HCT116 (cell line): ENCODE data around the gene MPP2. TPM values are rescaled to one million over a fixed set of nuclear protein-coding genes. Genes with fewer than 3 reads are reported as not detected.

Experiments
- ATAC-seq: fragments of 200-7000 bp; cut with Tn5 transposase; 2 replicates; pipeline ENCODE4 v1.9.1; 2020; ENCODE audit warnings: mild to moderate bottlenecking, moderate library complexity
- BruUV-seq: library from RNA; stranded (reverse); fragments of 400-500 nt; replicated peaks from 2 replicates; lab custom pipeline; 2021; lab: Mats Ljungman, UMichigan
- CTCF ChIA-PET: fragments of 300-600 bp; sonication (Branson Sonifier 250); formaldehyde crosslinking; loops from one replicate; lab custom pipeline; 2021; ENCODE audit warnings: antibody characterized with exemption; lab: Charles Lee
- POLR2A ChIA-PET: fragments of 300-600, 350-600 bp; sonication (Branson Sonifier 250); formaldehyde crosslinking; loops from one replicate; lab custom pipeline; 2021; ENCODE audit warnings: antibody characterized with exemption; lab: Charles Lee
- RAD21 ChIA-PET, 2 experiments: fragments of 300-600 bp; sonication (Branson Sonifier 250); formaldehyde crosslinking; loops; one replicate each; lab custom pipeline; 2023; ENCODE audit warnings: low total read pairs in 2 of 2; ENCODE audit not compliant: uncharacterized antibody in 2 of 2, unreplicated experiment in 2 of 2, low non-redundant PET in 1 of 2; lab: Charles Lee
- DNase-seq: peaks from one replicate; pipeline ENCODE4 v3.0.0-alpha.2; 2010; ENCODE audit warnings: low read depth, low spot score
- H2AFZ ChIP-seq: fragments of 200-600 bp; shearing (Covaris generic), sonication (generic); 2 replicates; pipeline ENCODE4 v1.6.1; 2017; ENCODE audit warnings: low read depth, mixed run types, mixed read lengths, antibody characterized with exemption, low read length; ENCODE audit not compliant: poor library complexity, severe bottlenecking
- H3K27ac ChIP-seq: 2 replicates; pipeline ENCODE4 v1.5.1; 2012; ENCODE audit warnings: low read depth, low read length
- H3K27me3 ChIP-seq: fragments of 200-600 bp; sonication (generic); 2 replicates; pipeline ENCODE4 v1.6.1; 2016; ENCODE audit warnings: mixed run types, low read length, mixed read lengths; ENCODE audit not compliant: insufficient read depth
- H3K36me3 ChIP-seq, 2 experiments: fragments of 200-500 bp in 1 of 2; fragments of 200-600 bp in 1 of 2; sonication (Bioruptor generic) in 1 of 2; sonication (generic) in 1 of 2; 2 replicates each; pipeline versions ENCODE4 v1.5.1 to v1.6.1; 2014 to 2016; ENCODE audit warnings: low read length in 2 of 2, inconsistent platforms in 1 of 2, mixed read lengths in 1 of 2, mixed run types in 1 of 2; ENCODE audit not compliant: insufficient read depth in 2 of 2, control insufficient read depth in 1 of 2
- H3K4me1 ChIP-seq, 2 experiments: fragments of 200-600 bp in 1 of 2; sonication (generic) in 1 of 2; 2 replicates each; pipeline versions ENCODE4 v1.5.1 to v1.6.1; 2012 to 2017; ENCODE audit warnings: low read length in 2 of 2, inconsistent platforms in 1 of 2, mild to moderate bottlenecking in 1 of 2, mixed read lengths in 1 of 2, mixed run types in 1 of 2, moderate library complexity in 1 of 2; ENCODE audit not compliant: insufficient read depth in 2 of 2, control insufficient read depth in 1 of 2
- H3K4me2 ChIP-seq: fragments of 200-600 bp; sonication (generic); 2 replicates; pipeline ENCODE4 v1.6.1; 2017; ENCODE audit warnings: mixed run types, low read length, mixed read lengths
- H3K4me3 ChIP-seq, 2 experiments: fragments of 200-600 bp in 1 of 2; sonication (generic) in 1 of 2; replicated peaks in 1 of 2; 2 replicates each; pipeline ENCODE4 v1.5.1; 2011 to 2016; ENCODE audit warnings: low read length in 2 of 2, control low read depth in 1 of 2, low read depth in 1 of 2, mild to moderate bottlenecking in 1 of 2, mixed read lengths in 1 of 2, mixed run types in 1 of 2
- H3K79me2 ChIP-seq: fragments of 200-600 bp; sonication (generic); 2 replicates; pipeline ENCODE4 v1.6.1; 2017; ENCODE audit warnings: mild to moderate bottlenecking, mixed run types, low read length, moderate library complexity, mixed read lengths; ENCODE audit not compliant: insufficient read depth
- H3K9ac ChIP-seq: fragments of 200-600 bp; sonication (generic); 2 replicates; pipeline ENCODE4 v1.6.1; 2016; ENCODE audit warnings: low read length, mixed read lengths
- H3K9me2 ChIP-seq: fragments of 200-600 bp; sonication (generic), shearing (Covaris generic); 2 replicates; pipeline ENCODE4 v1.6.1; 2017; ENCODE audit warnings: mixed run types, mild to moderate bottlenecking, moderate library complexity; ENCODE audit not compliant: insufficient read depth
- H3K9me3 ChIP-seq, 2 experiments: fragments of 200-500 bp in 1 of 2; fragments of 200-600 bp in 1 of 2; sonication (Bioruptor generic) in 1 of 2; sonication (generic) in 1 of 2; 2 replicates each; pipeline ENCODE4 v1.6.1; 2014 to 2017; ENCODE audit warnings: low read length in 2 of 2, mixed read lengths in 2 of 2, inconsistent platforms in 1 of 2, low read depth in 1 of 2, mild to moderate bottlenecking in 1 of 2, mixed run types in 1 of 2, moderate library complexity in 1 of 2; ENCODE audit not compliant: control insufficient read depth in 1 of 2, insufficient read depth in 1 of 2
- H4K20me1 ChIP-seq: fragments of 200-600 bp; sonication (generic), shearing (Covaris generic); 2 replicates; pipeline ENCODE4 v1.6.1; 2017; ENCODE audit warnings: mixed run types, mild to moderate bottlenecking, moderate library complexity; ENCODE audit not compliant: insufficient read depth
- ATF3 ChIP-seq: IDR thresholded peaks from 2 replicates; pipeline ENCODE4 v1.6.1; 2012
- CBX3 ChIP-seq: IDR thresholded peaks from 2 replicates; pipeline ENCODE4 v1.6.1; 2012; ENCODE audit warnings: low read depth
- CEBPB ChIP-seq: IDR thresholded peaks from 2 replicates; pipeline ENCODE4 v1.6.1; 2012; ENCODE audit warnings: low read depth
- EGR1 ChIP-seq: IDR thresholded peaks from 2 replicates; pipeline ENCODE4 v1.6.1; 2012; ENCODE audit warnings: low read depth
- ELF1 ChIP-seq: IDR thresholded peaks from 2 replicates; pipeline ENCODE4 v1.6.1; 2012; ENCODE audit warnings: low read depth, borderline replicate concordance
- EZH2 ChIP-seq: fragments of 200-600 bp; sonication (generic); IDR thresholded peaks from 2 replicates; pipeline ENCODE4 v1.6.1; 2017; ENCODE audit warnings: antibody characterized with exemption, mixed run types
- EZH2phosphoT487 ChIP-seq: fragments of 200-600 bp; IDR thresholded peaks from 2 replicates; pipeline ENCODE4 v1.6.1; 2018; ENCODE audit warnings: antibody characterized with exemption, borderline replicate concordance
- FOSL1 ChIP-seq: IDR thresholded peaks from 2 replicates; pipeline ENCODE4 v1.6.1; 2012; ENCODE audit warnings: low read depth
- JUND ChIP-seq: IDR thresholded peaks from 2 replicates; pipeline ENCODE4 v1.6.1; 2012
- MAX ChIP-seq: IDR thresholded peaks from 2 replicates; pipeline ENCODE4 v1.6.1; 2012
- POLR2A ChIP-seq: IDR thresholded peaks from 2 replicates; pipeline ENCODE4 v1.7.0; 2011; ENCODE audit warnings: borderline replicate concordance; ENCODE audit not compliant: insufficient read depth, insufficient read length; ENCODE audit errors: extremely low read depth
- POLR2AphosphoS5 ChIP-seq: IDR thresholded peaks from 2 replicates; pipeline ENCODE4 v1.6.1; 2011; ENCODE audit warnings: mild to moderate bottlenecking, low read depth, low read length, moderate library complexity
- RAD21 ChIP-seq: IDR thresholded peaks from 2 replicates; pipeline ENCODE4 v1.6.1; 2012; ENCODE audit warnings: low read depth, mild to moderate bottlenecking
- REST ChIP-seq: IDR thresholded peaks from 2 replicates; pipeline ENCODE4 v1.6.1; 2012; ENCODE audit warnings: low read depth
- SIN3A ChIP-seq: IDR thresholded peaks from 2 replicates; pipeline ENCODE4 v1.6.1; 2012; ENCODE audit warnings: low read depth
- SP1 ChIP-seq: IDR thresholded peaks from 2 replicates; pipeline ENCODE4 v1.6.1; 2012; ENCODE audit warnings: low read depth
- SRF ChIP-seq: IDR thresholded peaks from 2 replicates; pipeline ENCODE4 v1.6.1; 2012; ENCODE audit warnings: low read depth
- TCF7L2 ChIP-seq: IDR thresholded peaks from 2 replicates; pipeline ENCODE4 v1.7.0; 2011; ENCODE audit warnings: borderline replicate concordance, inconsistent platforms; ENCODE audit not compliant: insufficient read depth, insufficient read length; ENCODE audit errors: extremely low read depth
- YY1 ChIP-seq: IDR thresholded peaks from 2 replicates; pipeline ENCODE4 v1.6.1; 2011; ENCODE audit warnings: low read length, low read depth, moderate library complexity, mild to moderate bottlenecking; ENCODE audit not compliant: insufficient replicate concordance; ENCODE audit errors: extremely low read depth
- ZBTB33 ChIP-seq: IDR thresholded peaks from 2 replicates; pipeline ENCODE4 v1.6.1; 2011; ENCODE audit warnings: mild to moderate bottlenecking, low read length, moderate library complexity; ENCODE audit not compliant: insufficient replicate concordance; ENCODE audit errors: extremely low read depth
- ZFX ChIP-seq: fragments of 450-650 bp; IDR thresholded peaks from 2 replicates; pipeline ENCODE4 v1.6.1; 2017
- ZNF274 ChIP-seq: fragments of 200-500 bp; sonication (Bioruptor generic); IDR thresholded peaks from 2 replicates; pipeline ENCODE4 v1.6.1; 2014; ENCODE audit warnings: mild to moderate bottlenecking, low read depth, low read length, inconsistent platforms
- intact Hi-C: fragments of 100-400 bp; cut with micrococcal nuclease; formaldehyde crosslinking; loops from 2 replicates; pipeline ENCODE4 v1.10.0; 2022
- total RNA-seq: library from RNA; stranded (reverse); gene quantifications from one replicate; pipeline ENCODE4 v1.2.1, GENCODE V29; 2021; ENCODE audit not compliant: unreplicated experiment

MPP2 gene
- total RNA-seq, 1 experiment from 2014 or later: 16.4 TPM

GRCh38 chr17:43839670-43840108 is 67.6 kb downstream of the MPP2 start:
- Histone ChIP-seq H3K27me3 (no peaks in the 10 kb centered on the region), H3K79me2 (no peaks in the 10 kb centered on the region), H4K20me1 (no peaks in the 10 kb centered on the region), H3K27ac (peak overlapping the region; percentile 85), H3K4me1 (peaks cover 35 to 43% of the 10 kb centered on the region in 2 experiments), H3K4me3 (peak overlapping the region; percentile 14 to 52), H3K9ac (peak overlapping the region; percentile 54), H3K36me3 (no peaks in the 10 kb centered on the region), H3K9me2 (no peaks in the 10 kb centered on the region), H2AFZ (peak overlapping the region; percentile 57), H3K9me3 (no peaks in the 10 kb centered on the region), H3K4me2 (peak overlapping the region; percentile 77)
- no TSS peak for BruUV-seq
- POLR2A ChIA-PET: interaction anchor here (0.8 to 1.0 kb wide), 2 partner anchors 10 to 39 kb away, joined by 3 read pairs; no protein-coding TSS in a partner anchor
- CTCF ChIA-PET: interaction anchor here (1.0 to 2.7 kb wide), 6 partner anchors 20 to 329 kb away, joined by 3 to 9 read pairs (median 4); no protein-coding TSS in a partner anchor
- intact Hi-C loops: loop anchor here (10.0 kb wide), 1 partner anchor 145 kb away; no protein-coding TSS in a partner anchor
- RAD21 ChIA-PET: no interaction called here
- ATAC-seq (peak; percentile 88), DNase-seq (peak; percentile 76)
- TF ChIP-seq ELF1 (no peak), CBX3 (peak; percentile 66), EZH2phosphoT487 (no peak), TCF7L2 (no peak), JUND (no peak), POLR2A (peak; percentile 39), MAX (peak; percentile 69), EZH2 (no peak), RAD21 (no peak; the same call in 1 of the 2 replicates), CEBPB (no peak), SP1 (peak; percentile 77), FOSL1 (no peak), ZNF274 (no peak), YY1 (no peak), ZFX (no peak), ATF3 (no peak), EGR1 (no peak), REST (no peak), SRF (no peak), SIN3A (peak; percentile 76), POLR2AphosphoS5 (peak; percentile 53; the same call in 1 of the 2 replicates), ZBTB33 (peak; percentile 18)
